GM21723 (cell line): ENCODE data around the gene ITGB3.

ENCODE experiments used
- ATAC-seq: cut with Tn5 transposase; IDR thresholded peaks from one replicate; pipeline ENCODE4 v1.9.1; 2021; ENCODE audit warnings: mild to moderate bottlenecking, moderate library complexity; ENCODE audit not compliant: unreplicated experiment

ITGB3 gene

DNA sequence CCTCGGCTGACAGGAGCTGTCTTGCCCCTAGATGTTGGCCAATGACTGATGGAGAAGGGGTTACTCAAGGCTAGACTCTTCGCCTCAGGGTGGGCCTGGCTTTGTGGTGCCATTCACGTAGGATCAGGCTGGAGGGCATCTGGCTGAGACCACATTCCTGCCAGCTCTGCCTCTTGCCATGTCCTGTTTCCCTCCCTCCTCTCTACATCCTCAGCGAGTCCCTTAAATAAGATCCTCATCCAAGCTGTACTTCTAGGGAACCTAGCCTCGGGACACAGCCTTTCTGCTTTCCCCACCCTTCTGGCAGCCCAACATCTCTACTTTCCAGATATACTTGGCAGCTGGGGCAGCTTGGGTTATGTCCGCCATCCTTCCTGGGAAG lies 42.2 kb downstream of the ITGB3 start:
- ATAC-seq, result no peak

GRCh38 chr17:47297661-47298400 lies 44.2 kb downstream of the ITGB3 start:
- ATAC-seq, result no peak

GRCh38 chr17:47298712-47299111 lies 45.1 kb downstream of the ITGB3 start:
- no peak for ATAC-seq

- no peak for ATAC-seq
Observed at GRCh38 chr17:47299239-47299910, 45.7 kb downstream of the ITGB3 start.

DNA sequence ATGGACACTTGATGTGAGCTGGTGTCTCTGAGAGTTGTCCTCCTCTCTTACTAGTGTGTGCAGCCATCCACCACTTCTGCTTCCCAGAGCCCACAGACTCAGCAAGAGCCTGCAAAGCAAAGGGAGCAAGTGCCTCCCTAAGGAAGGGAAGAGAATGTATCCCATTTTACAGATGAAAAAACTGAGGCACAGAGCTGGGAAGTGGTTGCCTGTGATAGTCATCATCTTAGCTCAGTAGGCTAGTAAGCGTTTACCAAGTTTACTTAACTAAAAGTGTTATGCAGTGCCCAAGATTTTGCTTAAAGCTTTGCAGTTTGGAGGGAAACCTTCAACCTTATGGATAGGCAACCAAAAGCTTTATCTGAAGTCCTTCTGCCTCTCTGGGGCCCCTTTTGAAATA lies 47.1 kb downstream of the ITGB3 start:
- no peak for ATAC-seq

DNA sequence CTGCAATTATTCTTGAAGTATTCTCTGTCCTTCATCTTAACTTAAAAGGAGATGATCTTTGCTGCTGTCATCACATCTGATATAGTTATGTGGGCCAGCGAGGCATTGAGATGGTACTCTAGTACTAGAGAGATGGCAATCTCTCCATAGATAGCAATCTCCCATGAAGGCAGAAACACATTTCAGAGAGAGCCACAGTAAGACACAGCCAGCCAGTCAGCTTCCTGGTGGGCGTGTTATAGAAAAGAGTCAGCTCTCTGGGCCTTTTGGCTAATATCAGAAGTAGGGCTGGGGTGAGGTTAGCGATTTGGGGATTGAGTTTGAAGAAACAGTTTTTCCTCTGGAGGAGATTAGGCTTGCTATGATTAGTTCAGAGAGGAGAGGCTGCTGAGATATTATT lies 47.5 kb downstream of the ITGB3 start:
- ATAC-seq, result no peak

GRCh38 chr17:47301831-47302230 lies 48.2 kb downstream of the ITGB3 start:
- ATAC-seq, result no peak

- ATAC-seq, result no peak
Observed at GRCh38 chr17:47304186-47304585, 50.6 kb downstream of the ITGB3 start.

DNA sequence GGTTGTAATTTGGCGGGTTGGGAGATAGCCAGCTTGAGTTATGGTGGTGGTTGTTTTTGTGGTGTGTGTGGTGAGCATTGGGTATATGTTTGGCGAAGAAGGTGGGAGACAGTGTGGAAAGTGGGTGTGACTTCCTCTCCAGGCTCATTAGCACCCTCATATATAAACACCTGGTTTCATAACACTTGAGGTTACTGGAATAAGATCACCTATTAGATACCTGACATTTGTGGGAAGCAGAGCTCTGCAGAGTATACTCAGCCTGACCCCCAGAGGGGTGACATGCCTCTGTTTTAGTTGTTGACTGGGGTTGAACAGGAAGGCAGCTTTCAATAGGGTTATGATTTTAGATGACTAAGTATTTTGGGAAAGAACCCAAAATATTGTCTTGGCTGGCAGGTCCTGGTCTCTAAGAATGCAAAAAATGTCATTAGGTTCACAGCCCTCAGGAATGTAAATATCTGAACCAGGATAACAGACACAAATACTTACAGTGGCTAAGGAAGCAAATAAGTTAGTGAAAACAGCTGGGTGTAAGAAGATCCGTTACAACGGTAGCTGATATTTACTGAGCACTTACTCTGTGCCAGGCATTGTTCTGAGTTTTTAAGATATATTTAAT lies 51.8 kb downstream of the ITGB3 start:
- ATAC-seq, result no peak

DNA sequence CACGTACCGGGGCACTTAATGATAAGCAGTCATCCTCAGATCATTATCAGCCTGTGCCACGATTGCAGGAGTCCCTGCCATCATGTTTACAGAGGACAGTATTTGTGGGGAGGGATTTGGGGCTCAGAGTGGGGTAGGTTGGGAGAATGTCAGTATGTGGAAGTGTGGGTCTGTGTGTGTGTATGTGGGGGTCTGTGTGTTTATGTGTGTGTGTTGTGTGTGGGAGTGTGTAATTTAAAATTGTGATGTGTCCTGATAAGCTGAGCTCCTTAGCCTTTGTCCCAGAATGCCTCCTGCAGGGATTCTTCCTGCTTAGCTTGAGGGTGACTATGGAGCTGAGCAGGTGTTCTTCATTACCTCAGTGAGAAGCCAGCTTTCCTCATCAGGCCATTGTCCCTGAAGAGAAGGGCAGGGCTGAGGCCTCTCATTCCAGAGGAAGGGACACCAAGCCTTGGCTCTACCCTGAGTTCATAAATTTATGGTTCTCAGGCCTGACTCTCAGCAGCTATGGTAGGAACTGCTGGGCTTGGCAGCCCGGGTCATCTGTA lies 56.6 kb downstream of the ITGB3 start:
- ATAC-seq, result no peak

GRCh38 chr17:47311420-47311819 lies 57.8 kb downstream of the ITGB3 start:
- no peak for ATAC-seq

DNA sequence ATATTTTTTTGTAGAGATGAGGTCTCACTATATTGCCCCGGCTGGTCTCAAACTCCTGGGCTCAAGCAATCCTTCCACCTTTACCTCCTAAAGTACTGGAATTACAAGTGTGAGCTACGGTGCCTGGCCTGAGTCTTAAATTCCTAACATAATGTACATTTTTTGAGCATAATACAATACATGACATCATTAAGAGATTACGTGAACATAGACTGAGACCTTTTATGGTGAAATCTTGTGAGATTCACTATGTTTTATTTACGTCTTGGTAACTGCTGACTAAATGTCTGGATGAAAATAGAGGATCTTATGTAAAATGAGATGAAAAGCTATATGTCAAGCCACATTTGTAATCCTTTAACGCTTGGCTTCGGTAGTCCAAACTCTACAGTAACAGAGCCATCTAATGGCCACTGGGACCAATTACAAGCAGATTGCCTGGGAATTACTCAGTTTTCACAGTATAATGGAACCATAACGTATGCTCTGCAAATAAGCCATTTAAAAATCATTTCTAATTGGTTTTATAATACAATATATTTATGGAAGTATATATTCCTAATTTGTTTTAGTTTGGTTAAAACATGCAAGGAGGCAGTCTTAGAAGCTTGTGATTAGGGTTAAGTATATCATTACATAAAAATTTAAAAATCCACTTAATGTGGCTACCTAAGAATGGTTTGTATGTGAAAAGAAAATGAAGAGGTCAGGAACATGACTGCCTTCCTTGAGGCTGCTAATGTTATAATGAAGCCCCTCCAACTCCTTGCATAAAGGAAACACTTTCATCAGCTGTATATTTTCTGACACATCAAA lies 62.0 kb downstream of the ITGB3 start:
- no peak for ATAC-seq

GRCh38 chr17:47316311-47316710 lies 62.7 kb downstream of the ITGB3 start:
- no peak for ATAC-seq

DNA sequence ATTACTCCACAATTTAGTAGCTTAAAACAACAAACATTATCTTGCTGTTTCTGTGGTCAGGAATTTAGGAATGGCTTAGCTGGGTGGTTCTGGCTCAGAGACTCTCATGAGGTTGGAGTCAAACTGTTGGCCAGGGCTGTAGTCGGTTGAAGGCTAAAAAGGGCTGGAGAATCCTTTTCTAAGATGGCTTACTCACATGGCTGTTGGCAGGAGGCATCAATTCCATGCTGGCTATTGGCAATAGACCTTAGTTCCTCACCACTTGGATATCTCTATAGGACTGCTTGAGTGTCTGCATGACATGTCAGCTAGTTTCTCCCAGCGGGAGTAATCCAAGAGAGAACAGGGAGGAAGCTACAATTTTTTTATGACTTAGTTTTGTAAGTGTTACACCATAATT lies 63.5 kb downstream of the ITGB3 start:
- ATAC-seq, result no peak

GRCh38 chr17:47318197-47318918 lies 64.7 kb downstream of the ITGB3 start:
- ATAC-seq, result no peak

DNA sequence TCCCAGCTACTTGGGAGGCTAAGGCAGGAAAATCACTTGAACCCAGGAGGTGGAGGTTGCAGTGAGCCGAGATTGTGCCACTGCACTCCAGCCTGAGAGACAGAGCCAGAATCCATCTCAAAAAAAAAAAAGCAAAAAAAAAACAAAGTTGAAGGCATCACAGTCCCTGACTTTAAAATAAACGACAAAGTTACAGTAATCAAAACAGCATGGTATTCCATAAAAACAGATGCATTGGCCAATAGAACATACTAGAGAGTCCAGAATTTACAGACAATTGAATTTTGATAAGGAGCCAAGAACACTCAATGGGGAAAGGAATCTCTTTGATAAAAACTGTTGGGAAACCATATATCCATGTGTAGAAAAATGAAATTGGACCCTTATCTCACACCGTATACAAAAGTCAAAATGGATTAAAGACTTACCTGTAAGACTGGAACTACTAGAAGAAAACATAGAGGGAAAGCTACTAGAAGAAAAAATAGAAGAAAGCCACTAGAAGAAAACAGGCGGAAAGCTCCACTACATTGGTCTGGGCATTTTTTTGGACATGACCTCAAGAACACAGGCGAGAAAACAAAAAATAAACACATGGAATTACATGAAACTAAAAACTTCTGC lies 67.4 kb downstream of the ITGB3 start:
- ATAC-seq, result no peak

DNA sequence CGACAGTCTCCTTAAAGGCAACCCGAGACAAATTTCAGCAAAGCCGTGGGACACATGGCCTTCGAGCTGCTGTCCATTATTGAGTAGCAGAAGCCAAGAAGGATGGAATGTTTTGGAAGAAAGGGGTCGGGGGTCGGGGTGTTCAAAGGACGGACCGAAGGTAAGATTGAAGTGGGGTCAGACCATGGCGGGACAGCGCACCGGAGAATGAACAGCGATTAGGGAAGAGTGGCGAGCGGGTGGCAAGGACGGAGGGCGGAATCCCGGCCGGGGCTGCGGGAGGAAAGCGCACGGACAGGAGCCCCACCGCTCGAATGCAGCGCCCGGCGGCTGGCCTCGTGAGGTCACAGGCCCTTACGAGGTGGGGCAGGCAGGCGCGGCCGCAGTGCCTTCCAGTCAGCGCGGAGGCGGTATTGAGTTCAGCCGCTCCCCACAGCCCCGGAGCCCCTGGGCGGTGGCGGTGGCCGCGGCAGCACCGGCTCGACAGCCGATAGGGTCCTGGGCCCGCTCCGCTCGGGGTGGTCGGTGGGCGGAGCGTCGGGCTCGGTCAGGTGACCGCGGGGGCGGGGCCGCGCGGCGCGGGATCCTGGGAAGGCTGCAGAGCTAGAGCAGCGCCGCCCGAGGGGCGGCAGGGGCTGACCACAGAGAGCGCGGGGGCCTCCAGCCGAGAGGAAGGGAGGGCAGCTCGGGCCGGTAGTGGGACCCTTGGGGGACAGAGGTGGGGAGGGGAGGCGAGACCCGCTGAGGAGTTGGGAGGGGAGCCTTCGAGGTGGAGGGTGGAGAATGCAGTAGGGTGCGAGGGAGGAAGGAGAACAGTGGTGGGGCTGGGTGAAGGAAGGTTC lies 70.0 kb downstream of the ITGB3 start, which contains the start of gene EFCAB13:
Gene EFCAB13 (plus strand): TSS at position 574 of the 842 bp plus-strand sequence. CDS start 4,399 bp downstream, outside the sequence.
- ATAC-seq, result peak; percentile 75

- ATAC-seq, result peak; percentile 46
Observed at GRCh38 chr17:47324224-47325020, 70.8 kb downstream of the ITGB3 start.
